K562 (cell line): ENCODE data around the gene STIL. TPM values are rescaled to one million over a fixed set of nuclear protein-coding genes. Genes with fewer than 3 reads are reported as not detected.
A peak's percentile ranks its signal among the peaks of the same experiment; 100 is the strongest.

Experiments used
- ATF3 ChIP-seq, 2 experiments: fragments of 450-650 bp in 1 of 2; sonication (generic) in 1 of 2; formaldehyde crosslinking in 1 of 2; IDR thresholded peaks in 1 of 2; conservative IDR thresholded peaks in 1 of 2; 2 replicates each; pipeline versions ENCODE4 v1.6.1 to v1.8.1; 2016 to 2023; ENCODE audit warnings: mild to moderate bottlenecking in 2 of 2, moderate library complexity in 2 of 2, inconsistent platforms in 1 of 2, missing genetic modification reagents in 1 of 2
- BCL6 ChIP-seq: fragments of 250-450 bp; sonication (Bioruptor Pico); IDR thresholded peaks from 2 replicates; pipeline ENCODE4 v1.4.0; 2020
- HINFP ChIP-seq: fragments of 450-650 bp; conservative IDR thresholded peaks from 2 replicates; pipeline ENCODE4 v1.6.1; 2016; ENCODE audit warnings: missing genetic modification characterization, low read depth, mild to moderate bottlenecking, control low read depth, missing compliant biosample characterization
- HMG20B ChIP-seq: fragments of 250-450 bp; sonication (Bioruptor Pico); IDR thresholded peaks from 2 replicates; pipeline ENCODE4 v1.5.0; 2021; ENCODE audit warnings: mild to moderate bottlenecking
- JUN ChIP-seq, 2 experiments: sonication (generic) in 1 of 2; formaldehyde crosslinking in 1 of 2; IDR thresholded peaks; 2 replicates each; pipeline versions ENCODE4 v1.6.1 to v1.8.0; 2012 to 2022; ENCODE audit warnings: borderline replicate concordance in 2 of 2, mild to moderate bottlenecking in 2 of 2, improper control_type of control experiment in 1 of 2, low read depth in 1 of 2, low read length in 1 of 2, missing genetic modification reagents in 1 of 2
- KLF10 ChIP-seq: fragments of 250-450 bp; sonication (Bioruptor Pico); IDR thresholded peaks from 2 replicates; pipeline ENCODE4 v1.6.1; 2021; ENCODE audit warnings: matching md5 sums
- MCM7 ChIP-seq, 2 experiments: fragments of 450-650 bp; IDR thresholded peaks; 2 replicates each; pipeline ENCODE4 v1.6.1; 2016 to 2018
- MYBL2 ChIP-seq, 2 experiments: fragments of 450-650 bp in 1 of 2; sonication (generic) in 1 of 2; formaldehyde crosslinking in 1 of 2; IDR thresholded peaks; 2 replicates each; pipeline versions ENCODE4 v1.6.1 to v1.8.1; 2017 to 2022; ENCODE audit warnings: borderline replicate concordance in 1 of 2, inconsistent platforms in 1 of 2, low read depth in 1 of 2, mild to moderate bottlenecking in 1 of 2, missing genetic modification reagents in 1 of 2, moderate library complexity in 1 of 2
- NR4A1 ChIP-seq, 2 experiments: fragments of 250-450 bp in 1 of 2; fragments of 450-650 bp in 1 of 2; sonication (Bioruptor Pico) in 1 of 2; IDR thresholded peaks; 2 replicates each; pipeline versions ENCODE4 v1.4.0 to v1.6.1; 2016 to 2020; ENCODE audit warnings: mild to moderate bottlenecking in 2 of 2, missing compliant biosample characterization in 1 of 2, missing genetic modification characterization in 1 of 2, moderate library complexity in 1 of 2
- OTX1 ChIP-seq: fragments of 450-650 bp; formaldehyde crosslinking; IDR thresholded peaks from 2 replicates; pipeline ENCODE4 v1.4.0; 2022; ENCODE audit warnings: mild to moderate bottlenecking
- PHB2 ChIP-seq: fragments of 450-650 bp; IDR thresholded peaks from 2 replicates; pipeline ENCODE4 v1.6.1; 2017; ENCODE audit warnings: low read depth
- PHF21A ChIP-seq: fragments of 450-650 bp; IDR thresholded peaks from 2 replicates; pipeline ENCODE4 v1.6.1; 2017; ENCODE audit warnings: low read depth, borderline replicate concordance
- POLR2AphosphoS2 ChIP-seq: IDR thresholded peaks from 2 replicates; pipeline ENCODE4 v1.6.1; 2012; ENCODE audit warnings: low read length, improper control_type of control experiment
- RB1 ChIP-seq: fragments of 450-650 bp; IDR thresholded peaks from 2 replicates; pipeline ENCODE4 v1.6.1; 2017; ENCODE audit warnings: low read depth, mild to moderate bottlenecking
- SAFB2 ChIP-seq: fragments of 200-400 bp; formaldehyde crosslinking; IDR thresholded peaks from 2 replicates; pipeline ENCODE4 v1.6.1; 2018; ENCODE audit warnings: borderline replicate concordance, low read length, low read depth, moderate library complexity; ENCODE audit not compliant: severe bottlenecking
- SUPT5H ChIP-seq: fragments of 450-650 bp; IDR thresholded peaks from 2 replicates; pipeline ENCODE4 v1.6.1; 2016
- VEZF1 ChIP-seq: fragments of 200-800 bp; sonication (Bioruptor generic); IDR thresholded peaks from 2 replicates; pipeline ENCODE4 v1.6.1; 2017; ENCODE audit warnings: missing genetic modification characterization, missing compliant biosample characterization
- ZBTB17 ChIP-seq: fragments of 450-650 bp; formaldehyde crosslinking; IDR thresholded peaks from 2 replicates; pipeline ENCODE4 v1.4.0; 2020; ENCODE audit warnings: mild to moderate bottlenecking
- ZNF133 ChIP-seq: fragments of 250-450 bp; sonication (Bioruptor Pico); IDR thresholded peaks from 2 replicates; pipeline ENCODE4 v1.4.0; 2020; ENCODE audit warnings: mild to moderate bottlenecking
- polyA plus RNA-seq, 8 experiments: library from polyadenylated mRNA; depleted of rRNA in 4 of 8; stranded (reverse) in 5 of 8; unstranded in 3 of 8; fragments of >200 nt; fragmentation: Nextera tagmentation in 2 of 8; fragmentation: Illumina TruSeq in 1 of 8; extraction: Ambion mirVana in 2 of 8; extraction: Trizol in 1 of 8; gene quantifications; 2 replicates each; pipeline versions ENCODE4 v1.2.1 to v1.2.3, GENCODE V29; 2011 to 2014; ENCODE audit warnings: inconsistent platforms in 1 of 8, missing spikeins in 1 of 8
- total RNA-seq, 7 experiments: library from RNA; depleted of rRNA in 6 of 7; stranded (reverse); fragments of >200 nt in 6 of 7; fragmentation: Illumina TruSeq in 2 of 7; extraction: Trizol in 2 of 7; gene quantifications; 2 replicates each; pipeline versions ENCODE4 v1.2.1 to v1.2.3, GENCODE V29; 2011 to 2021; ENCODE audit warnings: low replicate concordance in 1 of 7
- TF ChIP-seq, protein P1 (sequence below): fragments of 450-650 bp; formaldehyde crosslinking; IDR thresholded peaks from 2 replicates; pipeline ENCODE4 v1.4.0; 2020; ENCODE audit warnings: mild to moderate bottlenecking, moderate library complexity

Gene STIL
- total and polyA plus RNA-seq, 9 of the 15 experiments (the other 6 are each of a cell fraction or from before 2014, with no cell fraction given): 10.5 to 77.4 (median 39.6) TPM

GRCh38 chr1:47213230-47213963, 100.5 kb downstream of the STIL start (continued):
- TF ChIP-seq MCM7 (IDR thresholded peaks at IDR 0.05) (no peak), VEZF1 (CRISPR knock-in tag) (peak; percentile 43), ZBTB17 (CRISPR knock-in tag) (0 out of 2 replicates have a peak, but pooled peaks have one; percentile 33), OTX1 (CRISPR knock-in tag) (no peak), JUN (IDR thresholded peaks at IDR 0.05; ENCODE audit: borderline replicate concordance, low read depth, low read length) (no peak), JUN (CRISPR knock-in tag; IDR thresholded peaks at IDR 0.05; ENCODE audit: borderline replicate concordance) (no peak), SUPT5H (no peak; the same call in 1 of the 2 replicates), HMG20B (CRISPR knock-in tag) (no peak), RB1 (no peak), PHB2 (no peak), POLR2AphosphoS2 (peak; percentile 29; the same call in 1 of the 2 replicates), ATF3 (IDR thresholded peaks at IDR 0.05) (no peak), ATF3 (CRISPR knock-in tag; conservative IDR thresholded peaks at IDR 0.05) (no peak), BCL6 (CRISPR knock-in tag) (no peak), NR4A1 (CRISPR knock-in tag; IDR thresholded peaks at IDR 0.05) (no peak), NR4A1 (tag; IDR thresholded peaks at IDR 0.05) (0 out of 2 replicates have a peak, but pooled peaks have one; percentile 21), ZNF133 (CRISPR knock-in tag) (no peak), PHF21A (no peak), HINFP (tag) (no peak), KLF10 (CRISPR knock-in tag) (no peak), MYBL2 (IDR thresholded peaks at IDR 0.05; ENCODE audit: low read depth) (no peak), MYBL2 (CRISPR knock-in tag; IDR thresholded peaks at IDR 0.05; ENCODE audit: borderline replicate concordance) (no peak), SAFB2 (no peak)
- TF ChIP-seq, protein P1, sequence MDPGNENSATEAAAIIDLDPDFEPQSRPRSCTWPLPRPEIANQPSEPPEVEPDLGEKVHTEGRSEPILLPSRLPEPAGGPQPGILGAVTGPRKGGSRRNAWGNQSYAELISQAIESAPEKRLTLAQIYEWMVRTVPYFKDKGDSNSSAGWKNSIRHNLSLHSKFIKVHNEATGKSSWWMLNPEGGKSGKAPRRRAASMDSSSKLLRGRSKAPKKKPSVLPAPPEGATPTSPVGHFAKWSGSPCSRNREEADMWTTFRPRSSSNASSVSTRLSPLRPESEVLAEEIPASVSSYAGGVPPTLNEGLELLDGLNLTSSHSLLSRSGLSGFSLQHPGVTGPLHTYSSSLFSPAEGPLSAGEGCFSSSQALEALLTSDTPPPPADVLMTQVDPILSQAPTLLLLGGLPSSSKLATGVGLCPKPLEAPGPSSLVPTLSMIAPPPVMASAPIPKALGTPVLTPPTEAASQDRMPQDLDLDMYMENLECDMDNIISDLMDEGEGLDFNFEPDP (CRISPR knock-in tag): no peak
